ENCODE results near the gene GIMAP6. TPM values are rescaled to one million over a fixed set of nuclear protein-coding genes. Genes with fewer than 3 reads are reported as not detected.

GIMAP6 gene
- polyA plus RNA-seq, 1 of the 3 experiments (the other 2 are of a cell fraction): 0.05 TPM

- TF ChIP-seq RAD21 (IDR thresholded peaks at IDR 0.05; ENCODE audit: low read length) (no peak), MEF2A (IDR thresholded peaks at IDR 0.05; ENCODE audit: borderline replicate concordance, low read depth) (no peak), NFIC (IDR thresholded peaks at IDR 0.05; ENCODE audit: borderline replicate concordance) (no peak), MXI1 (IDR thresholded peaks at IDR 0.05; ENCODE audit: low read depth, low read length) (no peak), ZBTB33 (IDR thresholded peaks at IDR 0.05; ENCODE audit: borderline replicate concordance, low read depth) (no peak), MAX (IDR thresholded peaks at IDR 0.05; ENCODE audit: low read depth) (no peak), YY1 (IDR thresholded peaks at IDR 0.05; ENCODE audit: low read depth) (no peak), FOXM1 (IDR thresholded peaks at IDR 0.05; ENCODE audit: low read depth) (no peak), CHD2 (IDR thresholded peaks at IDR 0.05; ENCODE audit: low read length, partially characterized antibody) (no peak), SIN3A (IDR thresholded peaks at IDR 0.05; ENCODE audit: borderline replicate concordance, low read depth, low read length) (no peak)
- TF ChIP-seq, protein P1, sequence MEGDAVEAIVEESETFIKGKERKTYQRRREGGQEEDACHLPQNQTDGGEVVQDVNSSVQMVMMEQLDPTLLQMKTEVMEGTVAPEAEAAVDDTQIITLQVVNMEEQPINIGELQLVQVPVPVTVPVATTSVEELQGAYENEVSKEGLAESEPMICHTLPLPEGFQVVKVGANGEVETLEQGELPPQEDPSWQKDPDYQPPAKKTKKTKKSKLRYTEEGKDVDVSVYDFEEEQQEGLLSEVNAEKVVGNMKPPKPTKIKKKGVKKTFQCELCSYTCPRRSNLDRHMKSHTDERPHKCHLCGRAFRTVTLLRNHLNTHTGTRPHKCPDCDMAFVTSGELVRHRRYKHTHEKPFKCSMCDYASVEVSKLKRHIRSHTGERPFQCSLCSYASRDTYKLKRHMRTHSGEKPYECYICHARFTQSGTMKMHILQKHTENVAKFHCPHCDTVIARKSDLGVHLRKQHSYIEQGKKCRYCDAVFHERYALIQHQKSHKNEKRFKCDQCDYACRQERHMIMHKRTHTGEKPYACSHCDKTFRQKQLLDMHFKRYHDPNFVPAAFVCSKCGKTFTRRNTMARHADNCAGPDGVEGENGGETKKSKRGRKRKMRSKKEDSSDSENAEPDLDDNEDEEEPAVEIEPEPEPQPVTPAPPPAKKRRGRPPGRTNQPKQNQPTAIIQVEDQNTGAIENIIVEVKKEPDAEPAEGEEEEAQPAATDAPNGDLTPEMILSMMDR (IDR thresholded peaks at IDR 0.05): no peak
Observed at GRCh38 chr7:150627959-150628358, 4.2 kb downstream of the GIMAP6 start (continued).

- H3F3A ChIP-seq (replicated peaks; ENCODE audit: insufficient read depth): no peaks in the 10 kb centered on the region
- H3K4me1 ChIP-seq (ENCODE audit: control insufficient read depth in 1 of 2, insufficient read depth in 2 of 2, low read depth in 1 of 2, low read length in 1 of 2): no peaks in the 10 kb centered on the region
- 0 out of 2 replicates have a peak, but pooled peaks cover 11% of the 10 kb centered on the region for H3K27me3 ChIP-seq (ENCODE audit: insufficient read depth)
- no peaks in the 10 kb centered on the region for H3K9me2 ChIP-seq
- H3K27ac ChIP-seq (ENCODE audit: low read depth in 2 of 2, low read length in 1 of 2): no peak overlapping the region
- no peak overlapping the region for H3K4me3 ChIP-seq (ENCODE audit: low read depth in 2 of 2, low read length in 1 of 2)
- no peak overlapping the region for H3K4me2 ChIP-seq
- no peak for DNase-seq
- ChIA-PET POLR2A (no interaction called here), CTCF (no interaction called here)
- H3K36me3 ChIP-seq (replicated peaks in 1 of 2; ENCODE audit: control insufficient read depth in 1 of 2, insufficient read depth in 2 of 2, low read length in 1 of 2): no peaks in the 10 kb centered on the region
- no peak overlapping the region for H3K9ac ChIP-seq
- no peak for TF ChIP-seq EP300 (IDR thresholded peaks at IDR 0.05; ENCODE audit: borderline replicate concordance in 1 of 2, low read depth in 1 of 2, low read length in 1 of 2)
- TF ChIP-seq RAD21 (IDR thresholded peaks at IDR 0.05; ENCODE audit: low read length): no peak
- no peak for TF ChIP-seq USF1 (IDR thresholded peaks at IDR 0.05; ENCODE audit: borderline replicate concordance, low read depth)
- H3K9me3 ChIP-seq: no peaks in the 10 kb centered on the region
- H4K20me1 ChIP-seq (ENCODE audit: insufficient read depth): no peaks in the 10 kb centered on the region
- H2AFZ ChIP-seq (ENCODE audit: low read depth): no peak overlapping the region
- WGBS (ENCODE audit: low lambda C conversion rate): 0% methylated on average over 4 of the region's 4 CpGs
- no peaks in the 10 kb centered on the region for H3K79me2 ChIP-seq (ENCODE audit: insufficient read depth)
Observed at GRCh38 chr7:150626696-150627095, 5.5 kb downstream of the GIMAP6 start.
